GM21447 (cell line): ENCODE measurements around the gene ERG28.

Experiments
- ATAC-seq: cut with Tn5 transposase; IDR thresholded peaks from one replicate; pipeline ENCODE4 v1.9.1; 2021; ENCODE audit not compliant: unreplicated experiment

ERG28 gene

GRCh38 chr14:75660238-75660629 lies 442 bp downstream of the ERG28 start:
- no peak for ATAC-seq

DNA sequence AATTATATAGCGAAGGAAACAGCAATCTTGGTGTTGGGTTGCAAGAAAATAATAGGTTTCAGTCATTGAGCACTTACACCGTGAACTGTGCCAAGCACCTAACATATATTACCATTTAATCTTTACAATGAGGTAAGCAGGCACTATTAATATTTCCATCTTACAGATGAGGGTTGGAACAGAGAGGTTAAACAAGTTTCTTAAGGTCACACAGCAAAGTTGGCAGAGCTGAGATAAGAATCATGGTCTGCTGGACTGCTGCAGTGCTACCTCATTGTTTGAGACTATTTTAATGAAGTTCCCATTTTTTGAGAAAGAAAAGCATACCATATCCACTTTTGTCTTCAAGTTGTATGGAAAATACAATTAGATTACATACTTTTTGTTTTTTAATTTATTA lies 1.7 kb downstream of the ERG28 start:
- no peak for ATAC-seq

- no peak for ATAC-seq
Observed at GRCh38 chr14:75657331-75657730, 3.3 kb downstream of the ERG28 start.

DNA sequence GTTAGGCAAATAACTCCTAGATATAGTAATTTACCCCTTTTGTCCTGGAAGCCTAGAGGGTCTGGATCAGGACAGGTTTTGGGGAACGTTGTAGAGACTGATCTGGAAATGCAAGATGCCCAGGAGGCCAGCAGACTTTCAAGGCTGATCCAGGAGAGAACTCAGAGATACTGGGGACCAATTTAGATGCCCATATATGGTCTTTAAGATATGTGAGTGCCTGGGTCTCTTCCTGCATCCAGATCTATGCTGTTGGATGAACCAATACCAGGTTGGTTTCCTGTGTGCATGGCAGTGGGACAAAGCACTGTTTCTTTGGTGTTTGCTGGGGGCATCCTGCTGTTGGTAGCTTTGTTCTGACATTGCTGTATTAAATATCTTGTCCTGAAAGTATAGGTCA lies 5.4 kb downstream of the ERG28 start:
- ATAC-seq: no peak

GRCh38 chr14:75654127-75654732 lies 6.4 kb downstream of the ERG28 start:
- peak; percentile 77 for ATAC-seq

DNA sequence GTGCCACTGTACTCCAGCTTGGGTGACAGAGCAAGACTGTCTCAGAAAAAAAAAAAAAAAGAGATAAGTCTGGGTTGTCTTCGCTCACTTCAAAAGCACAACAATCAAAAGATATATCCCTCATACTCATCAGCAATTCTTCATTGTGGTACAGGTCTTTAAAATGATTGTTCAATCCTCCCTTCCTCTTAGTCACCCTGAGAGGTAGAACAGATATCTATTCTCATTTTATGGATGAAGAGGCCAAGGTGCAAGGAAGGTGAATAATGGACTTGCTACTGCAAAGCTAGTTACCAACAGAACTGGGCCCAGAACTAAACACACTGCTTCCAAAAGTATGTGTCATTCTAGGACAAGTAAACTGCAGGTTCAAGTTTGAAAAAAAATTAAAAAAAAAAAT lies 7.1 kb downstream of the ERG28 start:
- no peak for ATAC-seq

DNA sequence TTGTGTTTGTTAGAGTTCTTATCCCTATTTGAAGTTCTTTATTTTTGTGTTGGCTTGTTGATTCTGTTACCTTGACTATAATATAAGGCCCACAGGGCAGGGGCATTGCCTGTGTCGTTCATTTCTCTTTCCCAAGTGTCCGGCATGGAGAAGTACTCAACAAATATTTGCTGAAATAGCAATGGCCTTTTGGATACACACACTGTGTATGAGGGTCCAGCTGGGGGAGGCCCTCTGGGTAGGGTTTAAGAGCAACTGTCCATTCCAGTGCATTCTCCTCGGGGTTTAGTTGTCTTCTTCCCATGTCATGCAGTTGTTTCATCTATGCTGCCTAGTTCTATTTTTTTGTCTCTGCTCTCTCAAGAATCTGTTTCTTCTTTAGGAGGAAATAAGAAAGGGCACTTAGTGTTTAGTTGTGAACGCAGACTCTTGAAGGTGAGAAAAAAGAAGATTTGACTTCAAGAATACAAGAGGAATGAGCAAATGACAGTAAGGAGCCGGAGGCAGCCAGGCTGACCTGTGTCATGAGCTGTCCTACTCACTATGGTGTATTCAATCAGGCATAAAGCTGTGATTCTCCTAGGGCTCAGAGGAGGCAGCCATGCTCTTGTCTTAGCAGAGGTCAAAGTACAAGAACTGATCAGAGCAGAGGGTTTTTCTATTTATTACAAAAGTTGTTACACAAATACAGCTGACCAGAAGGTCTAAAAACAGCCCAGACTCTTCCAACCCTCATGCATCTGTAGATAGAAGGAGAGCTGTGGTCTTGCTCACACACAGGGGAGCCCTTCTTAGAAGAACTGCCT lies 10.2 kb downstream of the ERG28 start:
- ATAC-seq: no peak

DNA sequence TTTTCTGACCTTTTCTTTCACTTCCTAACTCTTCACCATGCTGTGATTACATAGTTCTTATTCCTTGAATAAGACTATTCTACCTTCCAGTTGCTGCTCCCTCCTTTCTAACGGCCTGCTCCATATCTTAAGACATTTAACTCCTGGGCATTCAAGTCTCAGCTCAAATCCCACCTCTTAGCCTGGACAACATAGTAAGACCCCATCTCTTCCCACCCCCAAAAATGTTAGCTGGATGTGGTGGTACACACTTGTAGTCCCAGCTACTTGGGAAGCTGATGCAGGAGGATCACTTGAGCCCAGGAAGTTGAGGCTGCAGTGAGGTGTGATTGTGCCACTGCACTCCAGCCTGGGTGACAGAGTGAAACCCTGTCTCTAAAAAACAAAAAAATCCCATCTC lies 10.9 kb downstream of the ERG28 start:
- no peak for ATAC-seq

DNA sequence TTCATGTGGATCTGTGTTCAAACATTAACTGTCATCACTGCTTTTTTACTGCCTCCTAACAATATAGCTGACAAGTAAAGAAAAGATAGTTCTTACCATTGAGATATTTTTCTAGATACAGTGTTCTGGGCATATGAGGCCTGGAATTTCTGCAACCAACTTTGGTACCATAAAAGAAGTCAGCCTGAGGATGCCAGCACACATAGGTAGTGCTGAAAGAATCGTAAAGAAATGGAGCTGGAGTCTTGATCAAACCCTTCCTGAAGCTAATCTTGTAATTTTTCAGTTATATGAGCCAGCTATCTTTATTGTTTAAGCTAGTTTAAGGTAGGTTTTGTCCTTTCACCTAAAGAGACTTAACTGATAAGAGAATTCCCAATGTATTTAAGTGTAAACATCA lies 11.3 kb downstream of the ERG28 start:
- no peak for ATAC-seq

DNA sequence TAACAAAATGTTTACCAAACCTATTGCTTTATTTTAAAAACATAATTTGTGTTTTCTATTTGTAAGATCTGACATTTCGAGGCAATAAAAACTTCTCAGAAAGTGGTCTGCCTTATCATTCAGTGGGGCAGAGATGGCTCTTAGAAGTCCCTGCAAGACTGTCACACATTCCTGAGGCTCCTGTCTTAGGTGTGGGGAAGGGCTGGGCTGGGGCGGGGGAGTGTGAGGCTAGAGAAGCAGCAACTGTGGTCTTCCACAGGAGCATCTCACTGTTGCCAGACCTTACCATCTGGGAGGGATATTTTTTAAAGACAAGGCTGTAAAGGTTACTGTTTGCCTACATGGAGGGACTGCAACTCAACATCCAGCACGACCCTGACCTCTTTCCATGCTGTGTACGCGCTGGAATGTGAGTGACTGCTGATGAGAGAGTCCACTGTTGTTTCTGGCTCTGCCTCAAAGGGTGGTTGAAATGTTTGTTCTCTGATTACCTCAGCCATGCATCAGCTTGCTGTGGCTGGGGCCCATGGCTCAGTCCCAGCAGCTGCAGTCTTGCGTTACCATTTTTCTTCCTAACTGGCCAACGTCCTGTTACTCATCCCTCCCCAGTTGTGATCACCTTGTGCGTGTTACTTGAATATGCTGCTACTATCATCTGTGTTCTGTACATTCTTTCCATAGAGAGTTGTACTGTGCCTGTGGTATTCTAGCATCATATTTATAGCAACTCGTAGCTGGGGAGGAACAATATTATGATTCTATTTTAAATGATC lies 12.4 kb downstream of the ERG28 start:
- no peak for ATAC-seq

DNA sequence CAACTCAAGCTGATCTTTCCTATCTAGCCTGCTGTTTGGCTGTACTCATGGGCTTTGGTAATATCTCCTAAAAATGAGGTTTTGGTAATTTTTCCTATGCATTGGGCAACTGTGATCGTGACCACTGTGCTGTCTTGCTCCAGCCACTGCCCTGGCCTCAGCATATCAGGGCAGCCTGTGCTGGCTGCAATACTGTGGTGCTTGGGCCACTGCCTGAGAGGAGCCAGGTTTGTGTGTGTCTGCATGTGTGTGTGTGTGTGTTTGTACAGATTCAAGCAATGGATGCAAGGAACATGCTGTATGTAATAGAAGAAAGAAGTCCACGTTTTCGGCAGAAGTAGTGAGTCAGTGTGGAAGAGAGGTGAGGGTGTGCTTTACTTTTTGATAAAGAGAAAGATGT lies 13.0 kb downstream of the ERG28 start:
- no peak for ATAC-seq

GRCh38 chr14:75646762-75647161 lies 13.9 kb downstream of the ERG28 start:
- no peak for ATAC-seq

DNA sequence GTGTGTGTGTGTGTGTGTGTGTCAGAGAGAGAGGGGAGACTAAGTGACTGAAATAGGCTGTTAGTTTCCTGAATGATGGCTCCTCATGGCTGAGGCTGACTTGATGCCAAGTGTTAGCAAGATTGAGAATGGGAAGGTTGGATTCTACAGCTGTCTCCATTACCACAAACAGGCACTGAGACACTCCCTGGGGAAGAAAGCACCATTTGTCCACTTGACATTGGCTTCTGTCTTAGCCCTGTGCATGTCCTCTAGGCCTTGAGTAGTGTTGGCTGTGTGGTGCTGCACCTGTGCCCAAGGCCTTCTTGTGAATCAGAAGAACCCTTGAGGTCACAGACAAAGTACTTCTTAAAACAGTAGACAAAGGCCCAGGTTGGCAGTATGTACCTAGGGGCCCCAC lies 15.6 kb downstream of the ERG28 start:
- ATAC-seq: no peak

GRCh38 chr14:75643985-75644384 lies 16.7 kb downstream of the ERG28 start:
- ATAC-seq: no peak

- no peak for ATAC-seq
Observed at GRCh38 chr14:75640876-75641275, 19.8 kb downstream of the ERG28 start.

DNA sequence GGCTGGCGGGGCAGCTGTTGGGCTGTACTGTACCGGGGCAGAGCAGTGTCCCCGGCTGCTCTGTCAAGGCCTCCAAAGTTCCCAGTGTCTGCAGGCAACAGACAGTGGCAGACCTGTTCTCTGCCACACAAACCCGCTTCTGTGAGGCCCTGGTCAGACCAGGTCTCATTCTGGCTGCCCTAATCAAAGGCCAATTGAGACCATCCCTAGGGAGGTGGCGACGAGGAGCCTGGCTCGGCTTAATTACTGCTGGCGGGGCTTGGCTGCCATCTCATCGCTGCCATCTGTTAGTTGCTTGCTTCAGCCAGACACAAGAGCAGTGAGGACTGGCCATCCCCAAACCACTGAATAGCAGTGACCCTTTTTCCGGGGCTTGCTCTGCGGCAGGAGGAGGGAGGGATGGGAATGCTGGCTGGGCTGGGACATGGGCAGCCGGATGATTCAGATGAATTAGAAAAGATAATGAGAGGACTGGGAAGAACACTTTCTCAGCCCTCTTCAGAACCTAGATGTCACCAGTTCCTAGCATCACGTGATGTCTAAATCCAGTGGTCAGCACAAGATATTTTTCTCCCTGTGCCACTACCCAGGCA lies 24.5 kb downstream of the ERG28 start:
- ATAC-seq: no peak

DNA sequence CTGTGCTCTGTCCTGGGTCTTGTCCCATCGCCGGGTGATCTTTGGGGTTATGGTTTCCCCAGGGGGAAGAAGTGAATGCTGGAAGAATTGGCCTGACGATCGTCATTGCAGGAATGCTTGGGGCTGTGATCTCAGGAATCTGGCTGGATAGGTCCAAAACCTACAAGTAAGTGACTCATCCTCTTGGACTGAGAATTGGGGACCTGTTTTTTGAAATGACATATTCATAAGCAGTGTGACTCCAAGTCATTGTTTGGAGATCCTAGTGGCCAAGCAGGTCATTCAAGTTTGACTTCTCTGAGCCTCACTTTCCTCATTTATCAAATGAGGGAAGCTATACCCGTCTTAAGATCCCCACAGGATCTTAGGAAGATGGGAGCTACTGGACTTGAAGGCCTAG lies 25.8 kb downstream of the ERG28 start:
- ATAC-seq: no peak

- ATAC-seq: no peak
Observed at GRCh38 chr14:75631453-75631831, 29.2 kb downstream of the ERG28 start.

GRCh38 chr14:75630695-75631452 lies 29.8 kb downstream of the ERG28 start:
- no peak for ATAC-seq

- no peak for ATAC-seq
Observed at GRCh38 chr14:75628816-75629215, 31.9 kb downstream of the ERG28 start.

GRCh38 chr14:75627406-75627805 lies 33.3 kb downstream of the ERG28 start:
- no peak for ATAC-seq
